GM21825 (cell line): ENCODE results near the gene XXYLT1.
A peak's percentile ranks its signal among the peaks of the same experiment; 100 is the strongest.

Experiments used
- ATAC-seq: cut with Tn5 transposase; IDR thresholded peaks from one replicate; pipeline ENCODE4 v1.9.1; 2021; ENCODE audit warnings: mild to moderate bottlenecking, moderate library complexity; ENCODE audit not compliant: unreplicated experiment

The XXYLT1 gene

DNA sequence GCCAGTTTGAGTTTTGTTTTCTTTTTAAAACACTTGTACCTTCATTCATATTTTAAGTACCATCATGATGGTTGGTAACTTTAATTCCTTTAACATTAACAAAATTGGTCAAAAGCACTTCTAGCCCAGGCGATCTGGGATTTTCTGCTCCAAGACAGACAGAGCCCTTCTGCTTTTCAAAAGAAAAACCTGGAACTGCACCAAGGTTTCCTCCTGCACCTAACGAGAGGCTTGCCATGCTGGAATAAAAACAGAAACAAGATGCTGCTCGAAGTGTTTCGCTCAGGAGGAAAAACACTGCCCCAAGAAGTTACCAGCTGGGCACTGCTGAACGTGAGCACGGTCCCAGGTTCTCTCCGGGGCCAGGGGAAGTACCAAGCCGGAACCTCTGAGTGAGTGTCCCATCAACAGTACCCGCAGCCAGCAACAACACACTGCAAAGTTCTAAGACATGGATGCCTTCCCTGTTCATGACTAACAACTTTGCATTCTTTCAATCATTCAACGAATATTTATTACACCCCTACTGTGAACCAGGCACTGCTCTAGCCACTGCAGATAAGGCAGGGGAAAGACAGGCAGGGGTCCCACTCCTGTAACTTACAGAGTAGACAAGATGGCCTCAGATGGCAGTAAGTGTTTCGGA is 98.8 kb downstream of the XXYLT1 start:
- no peak for ATAC-seq

- no peak for ATAC-seq
Measured at GRCh38 chr3:195171093-195171873, 99.7 kb downstream of the XXYLT1 start.

- no peak for ATAC-seq
Measured at GRCh38 chr3:195170496-195170895, 100.5 kb downstream of the XXYLT1 start.

- ATAC-seq, result no peak
Measured at GRCh38 chr3:195169011-195169649, 101.8 kb downstream of the XXYLT1 start.

- no peak for ATAC-seq
Measured at GRCh38 chr3:195168009-195168762, 102.8 kb downstream of the XXYLT1 start.

DNA sequence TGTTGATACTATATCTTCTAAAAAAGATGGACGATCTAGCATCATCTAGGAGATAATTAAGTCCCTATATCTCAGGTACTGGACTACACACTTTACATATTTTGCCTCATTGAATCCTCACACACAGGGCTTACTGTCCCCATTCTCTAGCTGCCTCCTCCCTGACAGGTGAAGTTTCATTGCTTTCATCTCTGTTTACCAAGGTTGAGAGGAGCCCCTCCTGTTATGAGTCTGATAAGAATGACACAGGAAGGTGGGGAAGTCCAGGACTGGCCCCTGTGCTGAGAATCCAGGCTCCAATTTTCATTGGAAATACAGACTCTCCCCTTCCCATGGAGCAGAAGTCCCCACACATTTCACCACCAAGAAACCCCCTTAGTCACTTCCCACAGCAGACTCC is 105.2 kb downstream of the XXYLT1 start:
- ATAC-seq, result no peak

DNA sequence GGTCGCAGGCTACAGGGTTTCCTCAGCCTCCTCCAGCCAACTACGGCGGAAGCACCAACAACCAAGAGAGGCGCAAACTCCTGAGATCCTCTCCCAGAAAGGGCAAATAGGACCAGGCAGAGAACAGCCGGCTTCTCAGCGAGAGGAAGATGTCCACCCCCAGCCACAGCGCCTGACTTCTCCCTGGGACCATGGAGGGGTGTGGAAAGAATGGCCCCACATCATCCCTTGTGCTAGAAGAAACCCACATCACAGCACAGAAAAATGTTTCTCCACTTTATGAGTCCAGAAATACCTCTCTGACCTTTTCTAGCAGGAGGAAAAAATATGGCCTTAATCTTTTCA is 105.7 kb downstream of the XXYLT1 start:
- ATAC-seq, result no peak

GRCh38 chr3:195164573-195165264 is 106.2 kb downstream of the XXYLT1 start:
- no peak for ATAC-seq

- ATAC-seq, result no peak
Measured at GRCh38 chr3:195163719-195164572, 107.0 kb downstream of the XXYLT1 start.

DNA sequence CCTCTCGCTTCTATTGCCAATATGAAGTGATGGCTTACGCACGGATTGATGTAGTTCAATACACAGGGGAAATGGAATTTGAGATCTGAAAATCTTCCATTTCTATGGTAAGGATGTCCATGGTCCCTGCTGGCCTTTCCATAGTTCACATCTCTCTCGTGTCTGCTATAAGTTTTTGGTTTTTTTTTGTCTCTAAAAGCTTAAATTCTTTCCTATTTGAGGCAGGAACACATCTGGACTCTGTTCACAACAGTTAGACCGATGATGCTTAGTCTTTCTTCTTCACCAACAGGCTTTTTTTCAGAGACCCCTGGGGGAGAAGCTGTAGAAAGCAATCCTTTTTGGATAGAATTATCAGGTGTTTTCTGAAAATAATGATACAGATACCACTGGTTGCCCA is 108.1 kb downstream of the XXYLT1 start:
- no peak for ATAC-seq

DNA sequence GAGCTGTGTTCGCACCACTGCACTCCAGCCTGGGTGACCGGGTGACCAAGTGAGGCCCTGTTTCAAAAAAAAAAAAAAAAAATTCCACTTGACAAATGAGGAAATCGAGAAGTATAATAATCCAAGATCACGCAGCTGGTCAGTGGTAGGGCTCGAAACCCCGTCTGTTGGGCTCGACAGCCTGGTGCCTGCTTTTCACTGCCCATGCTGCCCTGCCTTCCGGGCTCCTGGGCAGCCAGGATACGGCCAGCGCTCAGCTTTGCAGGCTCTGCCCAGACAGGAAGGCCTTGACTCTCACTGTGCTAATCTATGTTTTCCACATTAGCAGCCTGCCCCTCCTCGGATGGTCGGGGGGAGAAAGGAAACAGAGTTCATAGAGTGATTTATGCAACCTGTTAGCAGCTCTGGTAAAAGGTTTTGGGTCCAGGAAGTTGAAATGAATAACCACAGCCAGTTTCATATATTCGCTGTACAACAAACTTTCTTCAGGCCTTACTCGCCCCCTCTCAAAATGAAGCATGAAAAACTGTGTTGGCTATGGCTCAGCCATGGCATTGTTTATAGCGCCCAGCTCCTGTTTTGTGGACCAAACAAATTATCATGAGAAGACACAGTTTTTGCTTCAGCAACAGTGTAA is 108.8 kb downstream of the XXYLT1 start:
- peak; percentile 65 for ATAC-seq

DNA sequence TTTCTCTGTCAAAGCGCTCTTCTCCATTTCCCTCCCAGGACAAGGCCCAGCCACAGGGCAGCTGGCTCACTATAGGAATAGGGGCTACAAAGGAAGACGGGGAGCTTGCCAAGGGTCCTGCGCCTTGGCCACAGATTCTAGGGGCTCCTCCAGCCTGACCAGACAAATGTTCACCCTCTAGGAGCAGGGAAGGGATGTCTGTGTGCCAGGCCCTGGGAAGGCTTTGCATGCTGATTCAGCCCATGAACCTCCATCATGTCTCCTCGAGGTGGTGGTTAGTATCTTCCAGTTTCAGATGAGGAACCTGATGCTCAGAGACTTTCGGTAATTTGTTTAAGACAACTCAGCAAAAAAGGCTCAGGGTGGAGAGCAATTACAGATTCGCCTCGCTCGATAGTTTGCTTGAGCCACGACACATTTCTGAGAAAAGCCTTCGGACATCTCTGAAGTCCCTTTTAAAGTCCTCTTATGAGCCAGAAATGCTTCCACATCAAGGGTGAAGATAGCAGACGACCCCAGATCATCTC is 110.0 kb downstream of the XXYLT1 start:
- ATAC-seq, result no peak

GRCh38 chr3:195160257-195160898 is 110.6 kb downstream of the XXYLT1 start:
- ATAC-seq, result no peak

GRCh38 chr3:195159814-195160165 is 111.2 kb downstream of the XXYLT1 start:
- no peak for ATAC-seq

GRCh38 chr3:195159117-195159813 is 111.7 kb downstream of the XXYLT1 start:
- ATAC-seq, result no peak

- no peak for ATAC-seq
Measured at GRCh38 chr3:195156286-195156890, 114.6 kb downstream of the XXYLT1 start.

GRCh38 chr3:195155570-195156241 is 115.3 kb downstream of the XXYLT1 start:
- no peak for ATAC-seq
